Activated CD4-positive, CD25-positive, alpha-beta regulatory T cell (primary cell): ENCODE results near the gene HOXA6.

Experiments used
- DNase-seq, 4 experiments: peaks; one replicate each; lab custom pipeline; 2025; lab: John Stamatoyannopoulos, UW

Gene HOXA6

GRCh38 chr7:27149842-27150567 is 2.4 kb upstream of the HOXA6 start:
- DNase-seq, result no peak

DNA sequence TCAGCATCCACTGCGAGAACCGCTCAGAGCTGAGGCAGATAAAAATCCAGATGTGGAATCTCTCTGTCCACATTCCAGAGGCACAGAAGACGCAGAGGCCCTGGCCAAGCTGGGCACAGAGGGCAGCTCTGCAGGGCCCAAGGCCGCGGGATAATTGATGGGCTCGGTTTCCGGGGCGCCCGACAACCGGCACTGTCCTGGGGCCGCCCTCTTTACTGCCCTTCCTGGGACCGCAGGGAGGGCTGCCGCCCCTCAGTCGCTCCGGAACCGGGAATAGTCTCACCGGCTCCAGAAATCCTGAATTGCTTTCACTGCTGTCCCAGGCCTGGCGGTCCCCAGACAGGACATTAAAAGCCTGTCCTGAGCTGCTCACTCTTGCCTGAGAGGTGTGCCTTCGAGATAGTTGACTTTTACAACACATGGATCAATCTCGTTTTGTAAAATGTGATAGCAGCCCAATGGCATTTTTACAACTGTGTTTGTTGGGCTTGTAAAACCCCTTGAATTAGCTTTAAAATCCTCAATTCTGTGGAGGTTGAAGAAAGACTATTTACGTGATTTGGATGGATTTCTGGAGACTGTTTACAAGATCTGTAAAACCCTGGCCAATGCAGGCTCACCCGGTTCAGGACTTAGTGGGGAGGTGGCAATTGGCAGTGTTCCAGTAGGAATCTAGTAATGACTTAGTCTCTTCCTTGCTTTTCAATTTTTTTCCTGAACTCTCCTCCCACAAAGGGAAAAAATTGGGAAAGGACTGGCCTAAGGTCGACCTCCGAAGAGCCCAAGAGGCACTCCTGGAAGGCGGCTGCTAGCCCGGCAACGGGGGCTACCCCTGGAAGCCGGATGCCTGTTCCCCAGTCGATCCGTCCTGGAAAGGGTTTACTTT is 1.4 kb upstream of the HOXA6 start:
- DNase-seq, result no peak

DNA sequence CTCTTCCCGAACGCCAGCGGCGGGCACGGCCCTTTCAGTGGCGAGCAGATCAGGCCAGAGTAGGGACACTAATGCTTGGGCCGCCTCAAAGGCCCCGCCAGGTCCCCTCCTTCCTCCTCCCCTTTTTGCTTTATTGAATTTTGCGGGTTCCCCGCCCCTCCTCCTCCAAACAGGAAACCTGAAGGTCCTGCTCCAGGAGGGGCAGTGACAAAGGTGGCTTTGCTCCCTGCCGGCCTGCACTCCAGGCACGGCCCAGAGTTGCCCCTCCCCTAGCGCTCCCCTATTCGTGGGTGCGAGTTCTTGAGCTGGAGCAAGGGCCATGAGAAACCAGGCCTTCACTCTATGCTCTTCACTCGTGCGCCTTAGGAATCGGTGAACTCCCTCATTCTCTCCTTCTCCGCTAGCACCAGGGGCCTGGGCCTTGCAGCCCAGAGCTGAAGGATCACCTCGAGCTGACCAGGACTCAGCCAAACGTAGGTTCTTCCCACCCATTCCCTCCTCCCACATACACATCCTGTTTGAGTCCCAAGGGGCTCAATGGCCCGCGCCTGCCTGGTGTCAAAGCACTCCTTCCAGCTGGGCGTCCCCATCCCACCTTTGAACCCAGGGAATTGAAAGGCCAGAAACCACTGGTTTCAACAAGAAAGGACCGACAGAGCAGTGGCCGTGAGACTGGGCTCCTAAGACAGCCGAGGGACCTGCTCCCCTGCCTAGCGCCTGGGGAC is 619 bp upstream of the HOXA6 start:
- DNase-seq, result no peak

DNA sequence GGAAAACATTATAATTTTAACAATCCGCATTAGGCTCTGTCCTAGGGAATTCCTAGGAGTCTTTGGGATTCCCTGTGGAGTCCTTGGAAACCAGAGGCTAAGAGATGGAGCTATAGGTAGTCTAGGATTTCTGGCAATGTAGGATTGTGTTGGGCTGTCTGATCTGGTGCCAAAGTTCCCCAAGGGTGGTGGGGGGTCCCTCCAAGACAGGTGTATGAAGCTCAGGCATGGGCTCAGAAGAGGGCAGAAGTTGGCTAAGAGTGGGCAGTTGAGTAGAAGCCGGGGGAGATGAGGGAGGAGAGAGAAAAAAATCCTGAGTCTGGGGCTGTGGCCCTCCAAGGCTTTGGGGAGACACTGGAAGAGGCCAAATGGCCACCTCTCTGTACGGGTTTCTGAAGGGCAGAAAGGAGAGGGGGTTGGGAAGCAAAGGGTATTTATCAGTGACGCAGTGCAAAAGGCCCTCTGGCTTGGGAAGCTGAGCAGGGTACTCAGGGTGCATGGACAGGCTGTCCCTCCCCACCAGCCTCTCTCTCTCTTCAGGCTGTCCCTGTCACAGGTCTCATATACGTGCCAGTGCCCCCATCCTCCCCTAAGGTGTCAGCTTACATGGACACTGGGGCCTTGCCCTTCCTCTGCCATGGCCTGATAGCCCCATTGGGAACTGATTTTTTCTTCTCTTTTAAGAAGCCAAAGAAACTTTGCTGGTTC is 929 bp downstream of the HOXA6 start:
- no peak for DNase-seq

DNA sequence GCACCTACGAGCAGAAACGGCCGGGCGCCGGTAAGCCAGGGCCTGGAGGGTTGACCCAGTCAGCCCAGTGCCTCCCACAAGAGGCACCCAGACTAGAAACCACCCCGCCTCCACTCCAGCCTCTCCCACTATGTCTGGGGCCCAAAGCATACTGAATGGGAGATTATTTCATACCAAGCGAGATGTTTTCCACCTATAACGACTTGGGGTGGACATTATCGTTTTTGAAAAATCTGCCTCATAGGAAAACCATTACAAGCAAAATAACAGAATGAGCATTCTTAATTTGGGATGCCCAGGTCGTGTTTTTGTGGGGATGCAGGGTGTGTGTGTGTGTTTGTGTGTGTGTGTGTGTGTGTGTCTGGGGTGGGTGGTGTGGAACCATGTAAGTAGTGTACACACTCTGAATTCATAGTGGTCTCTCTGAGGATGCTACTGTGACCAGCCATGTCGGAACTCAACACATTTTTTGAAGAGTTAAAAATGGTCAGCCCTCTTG is 1.6 kb downstream of the HOXA6 start:
- DNase-seq, result no peak

DNA sequence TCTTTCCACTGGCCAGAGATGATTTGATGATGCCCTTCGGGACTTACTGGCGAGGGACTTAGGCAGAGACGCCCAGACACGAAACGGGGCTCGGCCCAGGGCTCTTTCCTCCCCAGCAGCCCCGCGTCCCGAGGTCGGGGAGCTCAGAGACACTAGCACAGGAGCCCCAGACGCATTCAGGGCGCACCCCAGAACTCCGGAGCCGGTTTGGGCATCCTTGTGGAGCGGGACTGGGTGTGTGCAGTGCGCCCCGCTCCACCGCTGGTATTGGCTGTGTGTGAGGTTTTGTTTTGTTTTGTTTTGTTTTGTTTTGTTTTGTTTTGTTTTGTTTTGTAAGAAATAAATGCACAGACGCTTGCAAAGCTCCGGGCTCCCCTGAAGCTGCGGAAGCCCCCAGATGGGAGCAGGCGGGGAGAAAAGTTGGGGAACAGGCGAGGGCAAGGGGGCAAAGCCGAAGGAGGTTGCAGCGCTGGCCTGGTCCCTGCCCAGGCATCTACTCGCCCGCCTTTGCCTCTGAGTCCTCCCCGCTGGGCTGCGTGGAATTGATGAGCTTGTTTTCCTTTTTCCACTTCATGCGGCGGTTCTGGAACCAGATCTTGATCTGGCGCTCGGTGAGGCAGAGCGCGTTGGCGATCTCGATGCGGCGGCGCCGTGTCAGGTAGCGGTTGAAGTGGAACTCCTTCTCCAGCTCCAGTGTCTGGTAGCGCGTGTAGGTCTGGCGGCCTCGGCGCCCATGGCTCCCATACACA is 2.2 kb downstream of the HOXA6 start:
- no peak for DNase-seq

- DNase-seq, result no peak
Observed at GRCh38 chr7:27144781-27145164, 2.8 kb downstream of the HOXA6 start.

GRCh38 chr7:27143950-27144780 is 3.4 kb downstream of the HOXA6 start:
- no peak for DNase-seq

DNA sequence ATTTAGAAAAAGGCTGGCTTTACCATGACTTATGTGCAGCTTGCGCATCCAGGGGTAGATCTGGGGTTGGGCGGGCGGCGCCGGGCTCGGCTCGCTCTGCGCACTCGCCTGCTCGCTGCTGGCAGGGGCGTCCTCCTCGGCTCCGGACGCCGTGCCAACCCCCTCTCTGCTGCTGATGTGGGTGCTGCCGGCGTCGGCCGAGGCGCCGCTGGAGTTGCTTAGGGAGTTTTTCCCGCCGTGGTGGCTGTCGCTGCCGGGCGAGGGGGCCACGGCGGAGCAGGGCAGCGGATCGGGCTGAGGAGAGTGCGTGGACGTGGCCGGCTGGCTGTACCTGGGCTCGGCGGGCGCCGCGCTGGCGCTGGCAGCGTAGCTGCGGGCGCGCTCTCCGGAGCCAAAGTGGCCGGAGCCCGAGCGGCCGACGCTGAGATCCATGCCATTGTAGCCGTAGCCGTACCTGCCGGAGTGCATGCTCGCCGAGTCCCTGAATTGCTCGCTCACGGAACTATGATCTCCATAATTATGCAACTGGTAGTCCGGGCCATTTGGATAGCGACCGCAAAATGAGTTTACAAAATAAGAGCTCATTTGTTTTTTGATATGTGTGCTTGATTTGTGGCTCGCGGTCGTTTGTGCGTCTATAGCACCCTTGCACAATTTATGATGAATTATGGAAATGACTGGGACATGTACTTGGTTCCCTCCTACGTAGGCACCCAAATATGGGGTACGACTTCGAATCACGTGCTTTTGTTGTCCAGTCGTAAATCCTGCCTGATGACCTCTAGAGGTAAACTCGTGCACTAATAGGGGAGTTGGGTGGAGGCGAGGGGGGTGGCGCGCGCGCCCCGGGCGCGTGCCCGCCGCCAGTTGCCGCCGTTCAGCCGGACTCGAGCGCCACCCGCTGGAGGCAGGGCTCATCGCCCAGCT is 4.3 kb downstream of the HOXA6 start, which contains the start of gene HOXA5:
Gene HOXA5 (minus strand): TSS at position 659 of the 927 bp plus-strand sequence. CDS start 74 bp downstream, at position 585.
- no peak for DNase-seq

- no peak for DNase-seq
Observed at GRCh38 chr7:27142580-27143022, 5.0 kb downstream of the HOXA6 start.

DNA sequence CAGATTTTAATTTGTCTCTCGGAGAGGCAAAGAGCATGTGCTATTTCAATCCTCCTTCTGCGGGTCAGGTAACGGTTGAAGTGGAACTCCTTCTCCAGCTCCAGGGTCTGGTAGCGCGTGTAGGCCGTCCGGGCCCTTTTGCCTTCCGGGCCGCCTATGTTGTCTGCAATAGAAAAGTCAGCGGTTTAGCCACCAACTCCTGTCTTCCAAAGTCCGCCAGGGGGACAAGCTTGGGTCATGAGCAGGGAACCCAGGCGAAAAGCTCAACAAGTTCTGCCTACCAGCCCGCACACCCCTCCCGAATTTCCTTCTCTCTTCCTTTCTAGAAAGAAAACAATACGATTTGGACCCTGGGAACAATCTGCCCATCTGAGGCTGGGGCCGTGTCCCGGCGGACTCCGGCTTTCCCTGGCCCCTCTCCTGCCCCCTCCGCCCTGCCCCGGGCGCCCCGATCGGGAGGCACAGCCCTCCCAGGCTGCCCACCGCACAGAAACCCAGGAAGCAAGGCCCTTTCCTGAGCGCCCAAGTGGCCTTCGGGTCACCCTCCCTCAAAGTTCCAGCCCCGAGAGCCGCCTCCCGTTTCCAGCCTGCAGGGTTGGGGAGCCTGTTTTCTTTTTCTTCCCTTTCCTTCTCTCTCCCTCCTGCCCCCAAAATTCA is 5.5 kb downstream of the HOXA6 start:
- DNase-seq, result no peak

DNA sequence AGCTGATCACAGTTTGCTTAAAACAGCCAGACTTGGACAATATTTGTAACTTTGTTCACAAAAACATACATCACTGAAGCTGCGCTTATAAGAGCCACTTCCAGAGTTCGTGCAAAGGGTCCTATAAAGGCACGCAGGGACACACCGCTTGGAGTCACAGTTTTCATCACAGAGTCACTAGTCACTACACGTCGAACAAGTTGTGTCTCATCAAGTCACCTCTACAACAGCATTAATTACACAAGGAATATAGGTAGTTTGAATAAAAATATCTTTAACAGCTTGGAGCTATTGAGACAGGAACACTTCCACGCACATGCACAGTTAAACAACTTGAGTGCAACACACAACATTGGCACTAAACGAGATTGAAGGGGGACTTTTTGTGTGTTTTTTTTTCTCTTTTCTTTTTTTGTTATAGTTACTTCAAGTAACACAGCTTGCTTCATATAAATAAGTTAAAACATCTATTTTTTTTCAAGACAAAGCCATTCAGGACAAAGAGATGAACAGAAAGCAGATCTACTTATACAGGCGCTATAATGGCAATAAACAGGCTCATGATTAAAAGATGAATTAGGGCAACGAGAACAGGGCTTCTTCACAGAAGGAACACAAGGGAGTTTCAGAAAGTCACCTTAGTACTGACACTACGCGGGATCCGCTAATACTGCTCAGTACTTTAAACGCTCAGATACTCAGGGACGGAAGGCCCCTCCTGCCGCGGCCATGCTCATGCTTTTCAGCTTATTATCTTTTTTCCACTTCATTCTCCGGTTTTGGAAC is 6.2 kb downstream of the HOXA6 start:
- no peak for DNase-seq

GRCh38 chr7:27140126-27140857 is 7.3 kb downstream of the HOXA6 start:
- DNase-seq, result no peak

DNA sequence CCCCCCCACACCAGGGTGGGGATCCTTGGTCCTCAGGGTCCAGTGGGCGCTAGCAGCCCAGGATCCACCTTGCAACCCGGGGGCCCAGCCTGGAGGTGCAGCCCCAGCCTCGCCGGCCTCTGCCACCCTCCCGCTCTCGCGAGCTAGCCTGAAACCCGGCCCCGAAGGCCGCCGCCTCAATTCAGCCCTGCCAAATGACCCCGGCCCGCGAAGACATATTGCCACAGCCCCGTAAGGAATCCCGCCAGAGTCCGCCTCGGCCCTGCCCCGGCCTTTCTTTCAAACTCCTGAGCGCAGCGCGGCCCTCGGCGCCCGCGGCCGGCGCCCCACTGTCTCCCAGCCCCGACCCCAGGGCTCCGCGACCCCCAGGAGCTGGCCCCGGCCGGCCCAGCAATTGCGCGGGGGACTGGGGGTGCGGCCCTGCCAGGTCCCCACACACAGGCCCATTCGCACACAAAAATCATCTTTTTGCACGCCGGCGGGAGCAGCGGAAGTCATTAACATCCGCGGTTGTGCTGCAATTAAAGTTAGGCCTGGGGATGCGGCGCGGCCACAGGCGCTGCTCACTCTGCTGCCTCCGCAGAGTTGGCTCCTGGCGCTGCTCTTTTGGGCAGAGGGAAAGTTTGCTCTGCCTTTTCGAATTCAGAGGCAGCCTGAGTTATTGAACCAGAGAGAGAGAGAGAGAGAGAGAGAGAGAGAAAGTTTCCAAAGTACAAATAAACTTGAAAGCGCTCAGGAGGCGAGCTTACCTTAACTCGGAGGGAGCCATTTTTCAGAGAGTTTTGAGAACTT is 8.0 kb downstream of the HOXA6 start:
- no peak for DNase-seq

DNA sequence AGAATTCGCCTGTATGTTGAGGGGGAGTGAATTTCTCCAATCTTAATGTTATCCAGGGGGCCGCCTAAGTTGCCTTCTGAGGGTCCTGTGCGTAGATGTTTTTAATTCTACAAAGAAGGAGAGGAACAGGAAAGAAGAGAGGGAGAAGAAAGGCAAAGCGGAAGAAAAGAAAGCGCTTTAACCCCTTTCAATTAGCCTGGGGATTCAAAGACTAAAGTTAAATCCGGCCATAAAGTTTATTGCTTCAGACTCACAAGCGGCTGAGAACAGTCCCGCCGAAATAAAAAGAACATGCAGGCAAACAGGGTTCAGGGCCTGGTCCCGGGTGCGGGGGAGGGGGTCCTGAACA is 8.6 kb downstream of the HOXA6 start:
- no peak for DNase-seq

- DNase-seq, result no peak
Observed at GRCh38 chr7:27138472-27138871, 9.1 kb downstream of the HOXA6 start.
